ENCODE data around the gene GTF2F2.
"Not testable (repeated sequence)": the region's sequence is repeated elsewhere in the genome, so short reads cannot be mapped to it uniquely, and the experiment has no call there.

Gene GTF2F2

GRCh38 chr13:45219123-45219891, 99.0 kb downstream of the GTF2F2 start:
- DNase-seq: no peak

DNA sequence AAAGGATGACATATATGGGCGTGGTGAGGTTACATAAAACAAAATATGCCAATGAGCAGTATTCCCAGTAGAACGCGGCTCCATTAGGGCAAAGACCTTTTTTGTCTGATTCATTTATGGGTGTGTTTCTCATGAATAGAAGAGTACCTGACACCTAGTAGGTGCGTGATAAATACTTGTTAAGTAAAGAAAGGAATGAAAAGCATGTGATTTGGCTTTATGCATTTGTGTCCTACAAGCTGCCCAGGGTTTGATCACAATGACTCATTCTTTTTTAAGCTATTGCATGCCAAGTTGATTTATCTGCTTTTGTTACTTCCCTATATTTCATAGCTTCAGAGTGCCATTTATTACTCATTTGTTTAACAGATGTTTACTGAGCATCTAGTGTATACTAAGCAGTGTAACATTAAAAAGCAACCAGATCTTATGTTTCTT, 99.6 kb downstream of the GTF2F2 start:
- DNase-seq: no peak

- no peak for DNase-seq
Measured at GRCh38 chr13:45220403-45220802, 100.1 kb downstream of the GTF2F2 start.

DNA sequence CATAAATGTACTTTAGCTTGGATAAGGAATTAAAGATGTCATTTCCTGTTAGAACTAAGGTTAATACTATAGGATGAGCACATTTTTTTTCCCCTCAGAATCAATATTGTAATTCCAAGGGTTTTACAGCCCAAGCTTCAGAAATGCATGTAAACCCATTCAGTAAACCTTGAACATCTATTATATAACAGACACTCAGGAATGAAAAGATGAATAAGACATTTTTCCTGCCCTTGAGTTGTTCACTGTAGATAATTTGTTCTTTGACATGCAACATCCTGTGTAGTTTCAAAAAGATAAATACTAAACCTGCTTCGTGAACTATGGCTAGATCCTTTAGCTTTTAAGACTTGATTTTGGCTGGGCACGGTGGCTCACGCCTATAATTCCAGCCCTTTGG, 102.2 kb downstream of the GTF2F2 start:
- DNase-seq: no peak

- DNase-seq: no peak
Measured at GRCh38 chr13:45222919-45223318, 102.6 kb downstream of the GTF2F2 start.

GRCh38 chr13:45224176-45224575, 103.9 kb downstream of the GTF2F2 start:
- DNase-seq: no peak

GRCh38 chr13:45225370-45225769, 105.1 kb downstream of the GTF2F2 start:
- DNase-seq: no peak

- no peak for DNase-seq
Measured at GRCh38 chr13:45226024-45226423, 105.7 kb downstream of the GTF2F2 start.

- DNase-seq: no peak
Measured at GRCh38 chr13:45228002-45228401, 107.7 kb downstream of the GTF2F2 start.

GRCh38 chr13:45229172-45229571, 108.9 kb downstream of the GTF2F2 start:
- no peak for DNase-seq

DNA sequence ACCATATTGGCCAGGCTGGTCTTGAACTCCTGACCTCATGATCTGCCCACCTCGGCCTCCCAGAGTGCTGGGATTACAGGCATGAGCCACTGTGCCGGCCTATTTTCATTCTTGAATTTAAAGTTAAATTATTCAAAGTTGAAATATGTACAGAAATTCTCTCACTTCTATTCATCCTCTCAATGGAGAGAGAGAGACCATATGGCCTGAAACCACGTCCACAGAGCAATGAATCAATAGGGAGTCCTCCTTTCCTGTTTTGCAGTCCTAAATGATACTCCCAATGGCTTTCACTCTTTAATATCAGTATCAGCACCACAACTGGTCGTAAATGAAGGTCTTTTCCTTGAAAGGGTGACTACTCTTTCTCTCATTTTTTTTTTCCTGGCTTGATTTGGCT, 111.0 kb downstream of the GTF2F2 start:
- no peak for DNase-seq

- DNase-seq: no peak
Measured at GRCh38 chr13:45231722-45232121, 111.4 kb downstream of the GTF2F2 start.

DNA sequence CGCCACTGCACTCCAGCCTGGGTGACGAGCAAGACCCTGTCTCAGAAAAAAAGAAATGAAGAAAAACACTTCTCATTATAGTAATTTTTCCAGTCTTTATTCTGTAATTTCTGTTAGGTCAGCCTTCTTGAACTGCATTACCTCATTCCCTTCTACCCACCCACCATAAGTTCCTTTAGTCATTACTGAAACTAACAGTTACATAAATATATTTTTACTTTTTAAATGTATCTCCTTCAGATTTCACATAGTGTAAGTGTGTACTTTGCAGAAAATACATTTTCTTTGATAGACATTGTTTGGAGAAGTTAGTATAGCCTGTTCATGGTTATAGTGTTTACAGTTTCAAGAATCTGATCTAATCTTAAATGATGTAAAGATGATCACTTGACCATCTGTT, 112.3 kb downstream of the GTF2F2 start:
- DNase-seq: no peak

DNA sequence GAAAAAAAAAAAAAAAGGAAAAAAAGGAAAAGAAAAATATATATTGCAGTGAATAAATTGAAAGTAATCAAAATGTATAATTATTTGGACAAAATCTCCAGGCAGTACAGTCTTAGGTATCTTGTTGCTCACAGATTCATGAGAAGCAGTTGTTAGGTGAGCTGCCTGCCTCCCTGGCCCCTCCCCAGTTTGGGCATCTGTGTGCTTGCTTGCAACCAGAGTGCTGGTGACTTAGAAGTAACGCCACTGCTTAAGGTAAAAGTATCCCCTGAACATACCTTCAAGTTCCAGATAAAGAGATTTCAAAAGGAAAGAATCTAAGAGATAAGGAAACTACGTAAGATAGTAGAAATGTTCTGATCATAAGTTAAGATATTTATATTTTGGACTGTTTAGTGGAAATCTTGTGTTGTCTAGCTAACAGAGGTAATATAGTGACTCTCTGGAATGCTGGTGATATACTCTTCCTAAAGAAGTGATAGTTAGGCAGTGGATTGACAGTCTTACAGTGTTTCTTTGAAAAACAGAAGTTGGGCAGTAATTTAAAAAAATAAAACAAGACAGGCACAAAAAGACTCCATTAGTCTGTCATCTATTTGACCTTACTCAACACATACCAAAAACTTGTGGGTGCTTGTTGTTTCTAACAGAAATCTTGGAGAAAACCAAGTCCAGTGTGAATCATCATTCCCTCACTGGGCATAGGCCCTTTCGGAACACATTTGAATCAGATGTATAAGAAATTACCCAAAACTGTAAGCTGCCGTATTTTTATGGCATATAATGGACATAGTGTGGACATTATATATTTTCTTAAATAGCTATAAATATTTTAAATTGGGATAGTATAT, 118.9 kb downstream of the GTF2F2 start:
- DNase-seq: no peak

GRCh38 chr13:45240143-45240542, 119.8 kb downstream of the GTF2F2 start:
- no peak for DNase-seq

DNA sequence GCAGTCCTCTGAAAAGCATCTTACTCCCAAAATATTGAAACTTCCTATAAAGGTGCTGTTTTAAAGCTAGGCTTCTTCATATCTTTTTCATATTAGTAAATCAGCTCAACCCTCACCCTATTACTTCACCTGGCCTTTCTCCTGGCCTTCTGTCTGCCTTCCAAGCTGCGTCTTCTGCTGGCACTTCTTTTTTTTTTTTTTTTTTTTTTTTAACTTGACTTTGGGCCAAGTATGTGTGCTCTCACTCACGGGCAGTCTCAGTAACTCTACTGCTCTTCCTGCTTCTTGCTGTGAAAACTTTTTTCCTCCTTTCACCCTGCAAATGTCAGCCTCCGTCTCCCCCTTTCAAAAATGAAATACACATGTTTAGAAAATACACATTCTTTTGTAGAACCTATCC, 121.8 kb downstream of the GTF2F2 start:
- DNase-seq: no peak

DNA sequence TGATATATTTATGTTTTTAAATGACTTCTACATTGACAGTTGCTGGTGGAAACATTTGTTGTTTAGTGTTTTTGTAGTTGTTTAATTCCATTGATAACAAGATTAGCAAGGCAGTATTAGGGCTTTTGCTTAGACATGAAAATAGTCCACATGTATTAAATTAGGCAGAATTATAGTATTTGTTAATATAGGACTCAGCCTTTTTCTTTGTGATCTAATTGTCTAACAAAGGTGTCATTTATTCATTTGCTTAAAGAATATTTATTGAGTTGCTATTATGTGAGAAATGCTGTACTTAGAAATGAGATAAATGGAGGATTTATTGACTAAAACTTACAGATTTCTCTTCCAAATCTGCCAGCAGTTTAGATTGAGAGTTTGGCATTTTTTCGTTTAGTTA, 122.2 kb downstream of the GTF2F2 start:
- no peak for DNase-seq

DNA sequence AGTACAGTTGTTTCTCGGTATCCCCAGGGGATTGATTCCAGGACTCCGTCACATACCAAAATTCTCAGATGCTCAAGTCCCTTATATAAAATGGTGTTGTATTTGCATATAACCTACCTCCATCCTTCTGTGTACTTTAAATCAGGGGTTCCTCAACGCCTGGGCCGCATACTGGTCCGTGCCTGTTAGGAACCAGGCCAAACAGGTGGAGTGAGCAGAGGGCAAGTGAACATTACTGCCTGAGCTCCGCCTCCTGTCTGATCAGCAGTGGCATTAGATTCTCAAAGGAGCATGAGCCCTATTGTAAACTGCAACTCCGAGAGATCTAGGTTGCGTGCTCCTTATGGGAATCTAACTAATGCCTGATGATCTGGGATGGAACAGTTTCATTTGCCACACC, 122.8 kb downstream of the GTF2F2 start:
- no peak for DNase-seq

DNA sequence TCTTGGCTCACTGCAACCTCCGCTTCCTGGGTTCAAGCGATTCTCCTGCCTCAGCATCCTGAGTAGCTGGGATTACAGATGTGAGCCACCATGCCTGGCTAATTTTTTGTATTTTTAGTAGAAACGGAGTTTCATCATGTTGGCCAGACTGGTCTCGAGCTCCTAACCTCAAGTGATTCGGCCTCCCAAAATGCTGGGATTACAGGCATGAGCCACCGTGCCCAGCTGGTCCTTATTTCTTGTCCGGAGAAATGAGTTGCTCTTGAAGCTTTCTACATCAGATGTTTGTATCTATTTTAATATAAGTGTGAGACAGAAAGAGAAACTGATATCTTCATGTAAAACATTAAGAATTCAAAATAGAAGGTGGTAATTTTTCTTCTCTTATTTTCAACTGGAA, 124.4 kb downstream of the GTF2F2 start:
- DNase-seq: not testable (repeated sequence)

DNA sequence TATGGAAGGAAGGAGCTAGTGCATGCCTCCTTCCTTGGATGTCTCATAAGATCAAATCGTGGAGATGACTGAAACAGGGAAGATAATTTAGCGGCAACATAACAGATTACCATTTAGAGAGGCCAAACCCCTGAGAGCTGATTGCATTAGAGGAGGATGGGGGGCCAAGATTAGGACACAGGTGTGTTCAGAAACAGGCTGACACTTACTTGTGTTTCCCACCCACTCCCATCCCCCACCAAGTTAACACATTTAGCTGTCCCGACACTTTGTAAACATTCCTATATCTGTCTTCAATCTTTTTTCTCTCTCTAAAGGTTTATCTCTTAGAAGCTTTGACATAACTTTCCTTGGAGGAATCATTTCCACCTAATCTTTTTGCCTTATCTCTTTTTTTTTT, 129.4 kb downstream of the GTF2F2 start:
- no peak for DNase-seq

DNA sequence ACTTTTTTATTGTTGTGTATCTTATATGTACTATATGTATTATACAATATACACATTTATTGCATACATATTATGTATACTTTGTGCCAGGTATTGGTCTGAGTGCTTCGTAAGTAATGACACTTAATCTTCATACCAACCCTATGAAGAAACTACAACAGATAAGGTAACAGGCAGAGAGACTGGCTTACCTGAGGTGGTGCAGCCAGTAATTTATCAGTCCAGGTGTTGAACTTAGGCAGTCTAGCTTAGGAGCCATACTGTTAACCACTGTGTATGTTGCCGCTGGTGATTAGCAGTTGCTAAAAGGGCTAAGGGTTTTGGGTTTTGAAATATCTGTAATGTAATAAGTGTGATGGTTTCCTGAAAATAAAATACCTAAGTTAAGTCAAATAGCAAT, 134.1 kb downstream of the GTF2F2 start:
- DNase-seq: no peak

DNA sequence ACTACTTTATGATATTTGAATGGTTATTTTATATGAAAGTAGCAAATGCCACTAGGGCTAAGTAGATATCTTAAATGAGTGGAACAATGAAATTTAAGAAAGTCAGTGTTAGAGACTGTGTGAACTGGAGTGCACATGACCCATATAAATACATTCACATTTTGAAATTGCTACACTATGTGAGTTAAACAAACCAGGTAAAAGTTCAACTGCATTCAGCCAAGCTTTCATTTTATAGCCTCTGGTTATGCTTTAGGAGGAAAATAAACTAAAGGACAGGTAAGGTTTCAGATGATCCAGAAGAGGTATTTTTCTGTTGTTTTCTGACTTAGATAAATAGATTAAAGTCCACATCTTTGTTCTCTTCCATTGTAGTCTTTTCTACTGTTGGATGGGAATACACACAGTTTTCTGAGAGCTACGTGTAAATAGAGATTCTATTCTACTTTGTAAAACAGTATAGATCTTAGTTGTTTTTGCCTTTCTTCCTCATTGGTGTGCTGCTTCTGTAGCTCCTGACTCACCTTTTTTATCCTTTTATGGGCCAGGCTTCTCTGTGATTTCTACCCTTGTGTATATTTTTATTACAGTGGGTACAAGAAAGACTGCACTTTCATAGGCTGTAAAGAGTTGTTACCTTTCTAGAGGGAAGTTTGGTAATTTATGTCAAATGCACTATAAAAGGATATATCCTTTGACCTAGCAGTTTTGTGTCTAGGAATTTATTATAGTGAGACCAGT, 135.1 kb downstream of the GTF2F2 start:
- no peak for DNase-seq

GRCh38 chr13:45256254-45256653, 135.9 kb downstream of the GTF2F2 start:
- no peak for DNase-seq

Data from CD4-positive, alpha-beta T cell treated with Interferon gamma for 1 hour (primary cell).